Subcutaneous adipose tissue (tissue), 4 donors: ENCODE results near the gene FAM161B. TPM values are rescaled to one million over a fixed set of nuclear protein-coding genes. Genes with fewer than 3 reads are reported as not detected.

Experiments used
- total RNA-seq, 4 donors: library from RNA; depleted of rRNA; stranded (reverse); fragments of >200 nt; gene quantifications; one replicate each; pipeline ENCODE4 v1.1.0, GENCODE V29; 2016
- TF ChIP-seq, protein P1 (sequence below): fragments of 450-650 bp; IDR thresholded peaks from one replicate; pipeline ENCODE4 v1.5.1; 2016; ENCODE audit warnings: low read depth, mild to moderate bottlenecking, control low read depth, antibody characterized with exemption, moderate library complexity

The FAM161B gene
- total RNA-seq, 4 donors from 2014 or later, result 3.1 to 4.1 (median 4.0) TPM

DNA sequence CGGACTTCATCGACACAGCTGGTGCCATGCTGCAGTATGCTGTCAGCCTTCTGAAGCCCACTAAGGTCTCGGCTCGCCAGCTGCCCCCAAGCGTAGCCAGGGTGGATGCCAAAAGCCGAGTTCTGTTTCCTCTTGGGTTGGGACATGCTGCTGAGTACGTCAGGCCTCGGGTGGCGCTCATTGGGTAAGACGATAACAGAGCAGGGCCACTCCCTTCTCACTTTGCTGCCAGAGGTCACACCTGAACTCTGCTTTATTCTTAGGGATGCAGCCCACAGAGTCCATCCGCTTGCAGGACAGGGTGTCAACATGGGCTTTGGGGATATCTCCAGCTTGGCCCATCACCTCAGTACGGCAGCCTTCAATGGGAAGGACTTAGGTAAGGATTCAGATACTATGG is 11.3 kb upstream of the FAM161B start:
- TF ChIP-seq, protein P1, sequence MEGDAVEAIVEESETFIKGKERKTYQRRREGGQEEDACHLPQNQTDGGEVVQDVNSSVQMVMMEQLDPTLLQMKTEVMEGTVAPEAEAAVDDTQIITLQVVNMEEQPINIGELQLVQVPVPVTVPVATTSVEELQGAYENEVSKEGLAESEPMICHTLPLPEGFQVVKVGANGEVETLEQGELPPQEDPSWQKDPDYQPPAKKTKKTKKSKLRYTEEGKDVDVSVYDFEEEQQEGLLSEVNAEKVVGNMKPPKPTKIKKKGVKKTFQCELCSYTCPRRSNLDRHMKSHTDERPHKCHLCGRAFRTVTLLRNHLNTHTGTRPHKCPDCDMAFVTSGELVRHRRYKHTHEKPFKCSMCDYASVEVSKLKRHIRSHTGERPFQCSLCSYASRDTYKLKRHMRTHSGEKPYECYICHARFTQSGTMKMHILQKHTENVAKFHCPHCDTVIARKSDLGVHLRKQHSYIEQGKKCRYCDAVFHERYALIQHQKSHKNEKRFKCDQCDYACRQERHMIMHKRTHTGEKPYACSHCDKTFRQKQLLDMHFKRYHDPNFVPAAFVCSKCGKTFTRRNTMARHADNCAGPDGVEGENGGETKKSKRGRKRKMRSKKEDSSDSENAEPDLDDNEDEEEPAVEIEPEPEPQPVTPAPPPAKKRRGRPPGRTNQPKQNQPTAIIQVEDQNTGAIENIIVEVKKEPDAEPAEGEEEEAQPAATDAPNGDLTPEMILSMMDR, result no peak

DNA sequence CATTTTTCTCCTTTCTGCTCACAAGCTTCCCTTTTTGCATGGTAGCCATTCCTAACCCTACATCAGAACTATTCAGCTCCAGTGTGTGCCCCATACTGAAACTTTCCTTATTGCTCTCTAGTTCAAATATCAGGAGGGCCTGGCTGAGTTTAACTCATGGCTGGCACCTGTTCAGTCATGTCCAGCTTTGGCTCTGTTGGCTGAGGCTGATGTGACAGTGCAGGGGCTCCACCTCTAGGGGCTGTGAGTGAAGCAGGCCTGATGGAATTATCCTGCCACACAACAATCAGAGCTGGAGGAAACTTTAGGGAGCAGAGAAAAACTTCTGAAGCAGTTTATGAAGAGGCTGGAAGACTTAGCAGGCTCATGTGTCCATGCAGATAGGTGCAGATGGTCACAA is 8.7 kb upstream of the FAM161B start:
- TF ChIP-seq, protein P1, result no peak

DNA sequence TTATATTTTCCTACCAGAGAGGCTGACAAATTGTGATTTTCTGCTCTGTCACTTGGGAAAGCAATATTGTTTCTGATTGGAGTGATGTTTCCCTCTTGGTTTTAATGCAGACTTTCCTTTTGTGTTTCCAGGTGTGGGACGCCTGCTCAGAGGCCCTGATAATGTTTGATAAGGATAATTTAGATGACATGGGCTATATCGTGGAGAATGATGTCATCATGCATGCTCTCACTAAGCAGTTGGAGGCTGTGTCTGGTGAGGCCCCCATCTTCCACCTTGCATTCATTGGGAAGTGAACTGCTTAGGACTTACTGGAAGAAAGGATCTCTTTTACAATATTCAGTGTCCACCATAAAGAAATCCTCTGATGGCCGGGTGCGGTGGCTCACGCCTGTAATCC is 5.8 kb upstream of the FAM161B start:
- TF ChIP-seq, protein P1, result no peak

DNA sequence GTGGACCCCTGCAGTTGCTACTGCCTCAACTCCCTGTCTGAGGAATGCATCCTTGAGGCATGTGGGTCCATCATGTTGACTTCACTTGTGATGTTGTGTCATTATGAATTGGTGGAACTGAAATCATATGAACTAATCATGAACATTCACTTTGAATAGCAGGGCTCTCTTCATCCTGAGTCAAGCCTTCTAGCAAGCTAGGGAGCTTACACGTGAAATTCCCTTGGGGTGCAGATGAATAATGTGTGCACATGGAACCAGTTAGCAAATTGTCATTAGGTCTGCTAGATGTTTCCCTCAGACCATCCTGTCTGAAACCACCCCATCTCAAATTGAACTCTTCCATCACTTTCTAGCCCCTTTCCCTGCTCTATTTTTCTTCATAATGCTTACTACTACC is 3.8 kb upstream of the FAM161B start:
- TF ChIP-seq, protein P1, result no peak

DNA sequence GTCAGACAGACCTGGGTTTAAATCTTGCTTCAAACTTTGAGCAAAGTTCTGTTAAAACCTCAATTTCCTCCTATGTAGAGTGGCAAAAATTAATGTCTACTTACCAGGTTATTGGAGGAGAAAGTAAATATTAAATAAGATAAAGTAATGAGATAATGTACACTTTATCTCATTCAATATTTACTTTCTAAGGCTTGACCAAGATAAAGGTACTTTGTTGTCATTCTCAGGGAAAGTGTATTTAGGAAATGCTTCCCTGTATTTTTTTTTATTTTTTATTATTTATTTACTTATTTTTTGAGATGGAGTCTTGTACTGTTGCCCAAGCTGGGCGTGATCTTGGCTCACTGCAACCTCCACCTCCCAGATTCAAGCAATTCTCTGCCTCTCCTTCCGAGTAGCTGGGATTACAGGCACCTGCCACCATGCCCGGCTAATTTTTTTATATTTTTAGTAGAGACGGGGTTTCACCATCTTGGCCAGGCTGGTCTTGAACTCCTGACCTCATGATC is 4.7 kb downstream of the FAM161B start:
- TF ChIP-seq, protein P1, result no peak

DNA sequence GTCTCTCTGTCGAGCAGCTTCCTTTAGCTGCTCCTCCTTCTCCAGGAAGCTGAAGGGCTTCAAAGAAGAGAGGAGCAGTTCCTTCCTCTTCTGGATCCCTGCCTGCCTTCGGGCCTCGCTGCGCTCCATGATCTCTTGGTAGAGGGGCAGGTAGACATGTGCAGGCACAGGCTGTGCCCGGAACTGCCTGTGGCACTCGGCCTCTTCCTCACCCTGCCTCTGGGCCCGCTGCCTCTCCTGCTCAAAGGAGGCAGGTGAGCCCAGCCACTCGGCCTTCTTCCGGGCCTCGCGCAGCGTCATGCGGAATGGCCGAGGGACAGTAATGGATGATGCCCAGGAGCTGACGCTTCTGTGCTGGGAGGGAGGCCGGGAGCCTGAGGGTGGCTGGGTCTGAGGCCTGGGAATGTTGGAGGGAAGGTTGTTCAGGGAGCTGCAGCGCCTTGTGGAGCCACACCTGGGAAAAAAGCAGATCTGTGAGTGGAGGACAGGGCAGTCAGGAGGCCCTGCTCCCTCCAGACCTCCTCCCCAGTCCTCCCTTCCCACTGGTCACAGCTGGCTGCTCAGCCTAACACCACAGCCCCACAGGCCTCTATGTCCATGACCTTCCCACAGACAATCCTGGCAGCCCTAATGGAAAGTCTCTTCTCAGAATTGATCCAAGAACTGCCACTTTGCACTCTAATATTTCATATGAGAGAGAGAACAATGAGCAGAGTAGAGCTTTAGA is 5.3 kb downstream of the FAM161B start:
- TF ChIP-seq, protein P1, result no peak

DNA sequence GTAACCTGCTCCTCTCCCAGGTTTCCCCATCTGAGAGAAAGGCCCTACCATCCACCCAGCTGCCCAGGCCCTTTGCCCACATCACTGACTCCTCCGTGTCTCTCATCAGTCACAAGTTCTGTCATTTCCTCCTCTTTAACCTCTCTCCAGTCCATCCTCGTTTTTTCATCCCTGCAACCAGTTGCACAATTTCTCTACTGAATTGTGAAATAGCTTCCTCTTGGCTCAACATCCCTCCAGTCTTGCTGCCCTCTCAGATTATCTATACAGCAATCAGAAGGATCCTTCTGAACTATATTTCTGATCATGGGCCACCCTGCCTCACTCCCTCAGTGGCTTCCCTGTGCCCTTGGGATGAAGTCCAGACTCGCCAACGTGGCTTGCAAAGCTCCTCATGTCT is 6.8 kb downstream of the FAM161B start:
- TF ChIP-seq, protein P1, result no peak
